AG04450 (cell line): ENCODE results near the gene PTPN9. TPM values are rescaled to one million over a fixed set of nuclear protein-coding genes. Genes with fewer than 3 reads are reported as not detected.
"Not testable (repeated sequence)": the region's sequence is repeated elsewhere in the genome, so short reads cannot be mapped to it uniquely, and the experiment has no call there.

Experiments used
- CTCF ChIA-PET: fragments of 300-600, 350-600 bp; formaldehyde crosslinking; extraction: SDS; loops from one replicate; lab custom pipeline; 2022; ENCODE audit warnings: antibody characterized with exemption, inconsistent platforms; lab: Charles Lee
- POLR2A ChIA-PET: fragments of 350-600 bp; formaldehyde crosslinking; extraction: SDS; loops from one replicate; lab custom pipeline; 2021; ENCODE audit warnings: antibody characterized with exemption, inconsistent platforms; lab: Yijun Ruan, JAX
- DNase-seq: peaks from one replicate; pipeline ENCODE4 v3.0.0-alpha.2; 2011; ENCODE audit warnings: low read depth, low spot score
- H3K27ac ChIP-seq: one replicate; pipeline ENCODE4 v1.5.1; 2012; ENCODE audit warnings: low read depth, low read length, control low read depth
- H3K27me3 ChIP-seq: one replicate; pipeline ENCODE4 v1.6.0; 2012; ENCODE audit warnings: low read length; ENCODE audit not compliant: control insufficient read depth, insufficient read depth
- H3K4me3 ChIP-seq: 2 replicates; pipeline ENCODE4 v1.5.1; 2011; ENCODE audit warnings: mild to moderate bottlenecking, low read depth, low read length, control low read depth
- H3K9me3 ChIP-seq: 2 replicates; pipeline ENCODE4 v1.5.1; 2012; ENCODE audit warnings: low read length; ENCODE audit not compliant: control insufficient read depth, insufficient read depth
- CTCF ChIP-seq: IDR thresholded peaks from 2 replicates; pipeline ENCODE4 v1.5.1; 2011; ENCODE audit warnings: low read depth, low read length, control low read depth, inconsistent platforms
- polyA plus RNA-seq: library from polyadenylated mRNA; depleted of rRNA; stranded (reverse); fragments of >200 nt; gene quantifications from 2 replicates; pipeline ENCODE4 v1.2.3, GENCODE V29; 2011

The PTPN9 gene
- polyA plus RNA-seq, 1 experiment, result 49.6 TPM

DNA sequence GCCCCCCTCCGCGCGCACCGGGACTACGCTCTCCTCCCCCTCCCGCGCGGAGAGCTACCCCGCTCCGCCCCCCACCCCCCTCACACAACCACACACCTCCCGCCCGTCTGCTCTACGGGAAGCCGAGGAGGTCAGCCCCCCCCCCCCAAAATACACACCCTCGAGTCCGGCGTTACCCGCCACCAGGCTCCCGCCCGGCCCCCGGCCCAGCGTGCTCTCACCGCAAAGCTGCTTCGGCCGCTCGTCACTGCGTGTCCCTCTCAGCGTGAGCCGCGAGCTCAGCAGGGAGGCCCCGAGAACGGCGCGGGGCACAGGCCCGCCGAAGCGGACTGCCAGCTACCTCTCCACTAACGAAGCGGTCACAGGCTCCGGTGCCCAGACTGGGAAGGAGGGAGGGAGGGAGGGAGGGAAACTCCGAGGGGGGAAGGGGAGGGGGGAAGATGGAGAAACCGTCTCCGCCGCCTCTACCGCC lies 127.9 kb downstream of the PTPN9 start:
- ChIA-PET POLR2A (interaction anchor here (0.6 to 3.0 kb wide), 13 partner anchors 8 to 422 kb away, joined by 3 to 25 read pairs (median 5); partner anchors contain the start of genes IMP3, MAN2C1 and PTPN9), CTCF (interaction anchor here (0.6 to 3.0 kb wide), 7 partner anchors 10 to 1454 kb away, joined by 3 to 35 read pairs (median 3); partner anchors contain the start of gene MAN2C1)
- Histone ChIP-seq H3K9me3 (no peaks in the 10 kb centered on the region; the same call in 1 of the 2 replicates), H3K27ac (peak overlapping the region; percentile 93), H3K27me3 (no peaks in the 10 kb centered on the region), H3K4me3 (peak overlapping the region; percentile 96)
- DNase-seq, result no peak
- no peak for TF ChIP-seq CTCF

DNA sequence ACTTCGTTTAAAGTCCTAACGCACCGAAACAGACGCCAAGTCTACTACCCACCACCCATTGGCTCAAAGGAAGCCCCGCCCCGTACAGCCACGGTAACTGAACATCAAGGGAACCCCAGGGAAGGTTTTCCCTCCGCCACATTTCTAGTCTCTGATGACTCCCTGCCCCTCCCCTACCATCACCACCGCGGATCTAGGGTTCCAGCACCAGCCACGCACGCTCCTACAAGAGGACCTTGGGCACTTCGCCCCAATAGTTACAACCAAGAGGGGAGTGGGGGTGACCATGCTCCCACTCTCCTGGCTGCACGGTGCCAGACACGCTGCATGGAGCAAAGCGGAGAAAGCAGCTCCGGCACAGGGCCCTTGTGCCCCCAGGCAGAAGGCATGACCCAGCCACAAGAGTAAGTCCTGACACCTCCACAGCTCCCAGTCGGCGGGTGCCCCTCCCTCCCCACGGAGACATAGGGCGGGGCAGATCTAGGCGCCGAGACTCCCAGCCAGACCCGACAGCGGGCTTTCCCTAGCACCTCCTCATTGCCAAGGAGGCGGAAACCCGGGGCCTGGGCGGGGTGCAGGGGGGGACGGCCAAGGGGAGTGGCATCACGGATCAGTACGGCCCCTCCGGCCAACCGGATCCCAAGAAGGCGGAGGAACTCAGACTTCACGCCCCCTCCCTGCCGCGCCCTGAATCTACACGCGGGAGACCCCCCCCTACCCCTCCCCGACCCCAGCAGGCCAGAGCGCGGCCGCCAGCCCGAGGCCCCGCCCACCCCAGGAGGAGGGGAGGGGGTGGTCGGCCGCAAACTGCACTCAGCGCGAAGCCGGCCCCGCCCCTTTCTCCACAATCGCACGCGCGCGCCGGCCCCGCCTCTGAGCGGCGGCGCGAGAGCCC lies 128.6 kb downstream of the PTPN9 start:
- Histone ChIP-seq H3K4me3 (peak overlapping the region; percentile 96), H3K27ac (peak overlapping the region; percentile 87), H3K9me3 (no peaks in the 10 kb centered on the region; the same call in 1 of the 2 replicates), H3K27me3 (no peaks in the 10 kb centered on the region)
- peak; percentile 94 for DNase-seq
- CTCF ChIA-PET, result interaction anchor here (3.0 kb wide), 1 partner anchor 83 kb away, joined by 35 read pairs; the partner anchor contains the start of gene MAN2C1
- TF ChIP-seq CTCF, result no peak
- POLR2A ChIA-PET, result interaction anchor here (0.8 to 3.0 kb wide), 4 partner anchors 11 to 273 kb away, joined by 4 to 25 read pairs (median 5); partner anchors contain the start of genes IMP3 and MAN2C1

DNA sequence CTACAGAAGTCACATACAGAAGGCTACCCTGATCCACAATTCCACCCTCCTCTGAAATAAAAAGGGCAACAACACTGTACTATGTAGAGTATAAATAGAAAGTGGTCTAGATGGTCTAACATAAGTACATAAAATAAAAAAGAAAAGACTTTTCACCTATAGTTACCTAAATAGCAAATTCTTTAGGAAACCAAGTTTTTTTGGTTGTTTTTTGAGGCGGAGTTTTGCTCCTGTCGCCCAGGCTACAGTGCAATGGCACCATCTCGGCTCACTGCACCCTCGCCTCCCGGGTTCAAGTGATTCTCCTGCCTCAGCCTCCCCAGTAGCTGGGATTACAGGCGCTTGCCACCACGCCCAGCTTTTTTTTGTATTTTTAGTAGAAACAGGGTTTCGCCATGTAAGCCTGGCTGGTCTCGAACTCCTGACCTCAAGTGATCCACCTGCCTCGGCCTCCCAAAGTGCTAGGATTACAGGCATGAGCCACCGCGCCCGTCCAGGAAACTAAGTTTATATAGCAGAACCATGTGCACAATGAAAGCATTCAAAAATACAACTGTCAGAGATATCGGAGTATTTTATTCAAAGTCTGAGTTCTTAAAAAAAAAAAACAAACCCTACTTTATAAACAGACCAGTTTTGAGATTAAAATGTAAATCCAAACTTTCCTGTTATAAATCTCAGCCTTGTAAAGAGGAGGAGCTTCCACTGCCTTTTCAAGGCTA lies 129.4 kb downstream of the PTPN9 start:
- no peak for DNase-seq
- ChIA-PET CTCF (interaction anchor here (3.0 kb wide), 1 partner anchor 82 kb away, joined by 35 read pairs; the partner anchor contains the start of gene MAN2C1), POLR2A (interaction anchor here (3.0 kb wide), 1 partner anchor 81 kb away, joined by 25 read pairs; the partner anchor contains the start of gene MAN2C1)
- Histone ChIP-seq H3K27me3 (no peaks in the 10 kb centered on the region), H3K27ac (no peak overlapping the region), H3K4me3 (peak overlapping the region; percentile 96), H3K9me3 (no peaks in the 10 kb centered on the region; the same call in 1 of the 2 replicates)
- TF ChIP-seq CTCF, result no peak

DNA sequence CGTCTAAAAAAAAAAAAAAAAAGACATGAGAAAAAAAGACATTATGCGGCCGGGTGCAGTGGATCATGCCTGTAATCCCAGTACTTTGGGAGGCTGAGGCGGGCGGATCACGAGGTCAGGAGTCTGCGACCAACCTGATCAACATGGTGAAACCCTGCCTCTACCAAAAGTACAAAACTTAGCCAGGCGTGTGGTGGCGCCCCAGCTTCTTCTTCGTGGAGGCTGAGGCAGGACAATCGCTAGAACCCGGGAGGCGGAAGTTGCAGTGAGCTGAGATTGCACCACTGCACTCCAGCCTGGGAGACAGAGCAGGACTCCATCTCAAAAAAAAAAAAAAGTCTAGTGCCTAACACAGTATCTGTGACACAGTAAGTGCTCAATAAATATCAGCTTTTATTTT lies 130.9 kb downstream of the PTPN9 start:
- DNase-seq, H3K9me3 ChIP-seq, H3K27me3 ChIP-seq, H3K27ac ChIP-seq, H3K4me3 ChIP-seq, CTCF ChIA-PET, POLR2A ChIA-PET: not testable (repeated sequence)

- ChIA-PET CTCF (interaction anchor here (0.9 kb wide), 1 partner anchor 192 kb away, joined by 4 read pairs; no protein-coding TSS in a partner anchor), POLR2A (interaction anchor here (0.6 kb wide), 2 partner anchors 18 to 202 kb away, joined by 3 read pairs; partner anchors contain the start of gene SNX33)
- H3K9me3 ChIP-seq, result no peaks in the 10 kb centered on the region
- H3K27ac ChIP-seq, result no peak overlapping the region
- no peaks in the 10 kb centered on the region for H3K27me3 ChIP-seq
- H3K4me3 ChIP-seq, result no peak overlapping the region
- no peak for DNase-seq
- TF ChIP-seq CTCF, result no peak
These were observed 133.0 kb downstream of the PTPN9 start for GRCh38 chr15:75446151-75446550.

DNA sequence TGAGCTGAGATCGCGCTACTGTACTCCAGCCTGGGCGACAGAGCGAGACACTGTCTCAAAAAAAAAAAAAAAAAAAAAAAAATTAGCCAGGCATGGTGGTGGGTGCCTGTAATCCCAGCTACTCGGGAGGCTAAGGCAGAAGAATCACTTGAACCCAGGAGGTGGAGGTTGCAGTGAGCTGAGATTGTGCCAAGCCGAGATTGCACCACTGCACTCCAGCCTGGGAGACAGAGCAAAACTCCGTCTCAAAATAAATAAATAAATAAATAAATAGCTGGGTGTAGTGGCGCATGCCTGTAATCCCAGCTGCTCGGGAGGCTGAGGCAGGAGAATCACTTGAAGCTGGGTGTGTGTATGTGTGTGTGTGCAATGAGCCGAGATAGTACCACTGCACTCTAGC lies 133.8 kb downstream of the PTPN9 start:
- CTCF ChIA-PET, result interaction anchor here (0.7 to 0.9 kb wide), 2 partner anchors 24 to 193 kb away, joined by 4 read pairs; no protein-coding TSS in a partner anchor

GRCh38 chr15:75443972-75444453 lies 135.1 kb downstream of the PTPN9 start:
- DNase-seq, H3K27me3 ChIP-seq, H3K4me3 ChIP-seq, H3K9me3 ChIP-seq: not testable (repeated sequence)
- H3K27ac ChIP-seq, result peak overlapping the region; percentile 87
- ChIA-PET CTCF (interaction anchor here (1.2 kb wide), 1 partner anchor 30 kb away, joined by 4 read pairs; no protein-coding TSS in a partner anchor), POLR2A (interaction anchor here (1.9 kb wide), 1 partner anchor 8 kb away, joined by 6 read pairs; the partner anchor contains the start of gene SIN3A)

More for the DNA sequence above, 133.8 kb downstream of the PTPN9 start:
- not testable (repeated sequence) for H3K9me3 ChIP-seq, H3K27me3 ChIP-seq, H3K4me3 ChIP-seq, DNase-seq, H3K27ac ChIP-seq
- POLR2A ChIA-PET, result interaction anchor here (0.6 kb wide), 1 partner anchor 203 kb away, joined by 3 read pairs; the partner anchor contains the start of gene SNX33
